ENCODE measurements around the gene RYR3. TPM values are rescaled to one million over a fixed set of nuclear protein-coding genes. Genes with fewer than 3 reads are reported as not detected.

RYR3 gene
- total and polyA plus RNA-seq, 2 of the 13 experiments (the other 11 are each of a cell fraction or from before 2014, with no cell fraction given), result not detected

- Histone ChIP-seq H4K20me1 (ENCODE audit: insufficient read depth, low read length) (no peaks in the 10 kb centered on the region), H2AFZ (ENCODE audit: low read length) (no peak overlapping the region), H3K27ac (ENCODE audit: extremely low read length, insufficient read depth, low read length) (no peak overlapping the region), H3K9me3 (ENCODE audit: low read length) (no peaks in the 10 kb centered on the region), H3K4me3 (replicated peaks in 1 of 3; ENCODE audit: insufficient read depth in 1 of 3, low read depth in 2 of 3, low read length in 3 of 3) (no peak overlapping the region), H3K4me1 (ENCODE audit: insufficient read depth, low read length) (no peaks in the 10 kb centered on the region), H3K9ac (ENCODE audit: insufficient read depth, low read depth, low read length) (no peak overlapping the region), H3K27me3 (ENCODE audit: control insufficient read depth in 1 of 2, insufficient read depth in 2 of 2, low read length in 2 of 2) (peaks cover 0 to 3% of the 10 kb centered on the region in 2 experiments; a peak in 1 of 5 replicates), H3K36me3 (replicated peaks in 1 of 2; ENCODE audit: control insufficient read depth in 1 of 2, insufficient read depth in 2 of 2, low read length in 2 of 2) (no peaks in the 10 kb centered on the region), H3K79me2 (ENCODE audit: insufficient read depth, low read length) (no peaks in the 10 kb centered on the region), H3K4me2 (ENCODE audit: low read depth, low read length) (no peak overlapping the region)
- WGBS (ENCODE audit: low lambda C conversion rate), result 8% methylated on average over 5 of the region's 5 CpGs
- no TSS peak for BruUV-seq (replicated peaks)
- in situ Hi-C loops (cut with HindIII; ENCODE audit: extremely low pct_ligation_motif_present, low pct_unique_long_range_greater_than_20kb) (no loop called here), intact Hi-C loops (cut with micrococcal nuclease; ENCODE audit: unreplicated experiment) (no loop called here)
- no peak for DNase-seq (ENCODE audit: low spot score)
- no peak for TF ChIP-seq ISX (CRISPR knock-in tag; conservative IDR thresholded peaks at IDR 0.05)
- TF ChIP-seq, protein P1, sequence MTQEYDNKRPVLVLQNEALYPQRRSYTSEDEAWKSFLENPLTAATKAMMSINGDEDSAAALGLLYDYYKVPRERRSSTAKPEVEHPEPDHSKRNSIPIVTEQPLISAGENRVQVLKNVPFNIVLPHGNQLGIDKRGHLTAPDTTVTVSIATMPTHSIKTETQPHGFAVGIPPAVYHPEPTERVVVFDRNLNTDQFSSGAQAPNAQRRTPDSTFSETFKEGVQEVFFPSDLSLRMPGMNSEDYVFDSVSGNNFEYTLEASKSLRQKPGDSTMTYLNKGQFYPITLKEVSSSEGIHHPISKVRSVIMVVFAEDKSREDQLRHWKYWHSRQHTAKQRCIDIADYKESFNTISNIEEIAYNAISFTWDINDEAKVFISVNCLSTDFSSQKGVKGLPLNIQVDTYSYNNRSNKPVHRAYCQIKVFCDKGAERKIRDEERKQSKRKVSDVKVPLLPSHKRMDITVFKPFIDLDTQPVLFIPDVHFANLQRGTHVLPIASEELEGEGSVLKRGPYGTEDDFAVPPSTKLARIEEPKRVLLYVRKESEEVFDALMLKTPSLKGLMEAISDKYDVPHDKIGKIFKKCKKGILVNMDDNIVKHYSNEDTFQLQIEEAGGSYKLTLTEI (CRISPR knock-in tag; conservative IDR thresholded peaks at IDR 0.05), result no peak
- TF ChIP-seq MEF2D (CRISPR knock-in tag; IDR thresholded peaks at IDR 0.05), result no peak
- no peak for TF ChIP-seq SPEN (CRISPR knock-in tag; IDR thresholded peaks at IDR 0.05; ENCODE audit: low read depth)
- TF ChIP-seq ZKSCAN8 (CRISPR knock-in tag; IDR thresholded peaks at IDR 0.05; ENCODE audit: borderline replicate concordance), result no peak
- TF ChIP-seq SYNCRIP (IDR thresholded peaks at IDR 0.05; ENCODE audit: insufficient read depth, low read depth, low read length), result no peak
- TF ChIP-seq ZBTB1 (CRISPR knock-in tag; IDR thresholded peaks at IDR 0.05; ENCODE audit: borderline replicate concordance), result no peak
- TF ChIP-seq EZH2 (conservative IDR thresholded peaks at IDR 0.05; ENCODE audit: low read depth, low read length), result no peak
- no peak for TF ChIP-seq ZNF263 (CRISPR knock-in tag; IDR thresholded peaks at IDR 0.05)
- no peak for TF ChIP-seq PPARG (CRISPR knock-in tag; conservative IDR thresholded peaks at IDR 0.05)
- no peak for TF ChIP-seq ZNF101 (CRISPR knock-in tag; IDR thresholded peaks at IDR 0.05; ENCODE audit: borderline replicate concordance, low read depth)
- no peak for TF ChIP-seq FOXK1 (CRISPR knock-in tag; IDR thresholded peaks at IDR 0.05; ENCODE audit: borderline replicate concordance, low read depth)
- no peak for TF ChIP-seq ZFY (CRISPR knock-in tag; IDR thresholded peaks at IDR 0.05)
- no peak for TF ChIP-seq ZNF431 (CRISPR knock-in tag; IDR thresholded peaks at IDR 0.05; ENCODE audit: borderline replicate concordance, low read depth)
- TF ChIP-seq, protein P2, sequence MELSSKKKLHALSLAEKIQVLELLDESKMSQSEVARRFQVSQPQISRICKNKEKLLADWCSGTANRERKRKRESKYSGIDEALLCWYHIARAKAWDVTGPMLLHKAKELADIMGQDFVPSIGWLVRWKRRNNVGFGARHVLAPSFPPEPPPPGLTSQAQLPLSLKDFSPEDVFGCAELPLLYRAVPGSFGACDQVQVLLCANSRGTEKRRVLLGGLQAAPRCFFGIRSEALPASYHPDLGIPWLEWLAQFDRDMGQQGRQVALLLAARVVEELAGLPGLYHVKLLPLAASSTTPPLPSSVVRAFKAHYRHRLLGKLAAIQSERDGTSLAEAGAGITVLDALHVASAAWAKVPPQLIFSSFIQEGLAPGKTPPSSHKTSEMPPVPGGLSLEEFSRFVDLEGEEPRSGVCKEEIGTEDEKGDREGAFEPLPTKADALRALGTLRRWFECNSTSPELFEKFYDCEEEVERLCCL (CRISPR knock-in tag; IDR thresholded peaks at IDR 0.05; ENCODE audit: borderline replicate concordance), result no peak
- TF ChIP-seq HCFC1 (IDR thresholded peaks at IDR 0.05; ENCODE audit: low read depth, low read length), result no peak
- TF ChIP-seq CREBL2 (CRISPR knock-in tag; IDR thresholded peaks at IDR 0.05; ENCODE audit: borderline replicate concordance), result no peak
- ChIA-PET POLR2A (no interaction called here), CTCF (ENCODE audit: low intra/inter-chr PET ratio, low total read pairs) (no interaction called here)
- ATAC-seq, result no peak
- FAIRE-seq, result no peak
These were observed 32.5 kb downstream of the RYR3 start for GRCh38 chr15:33343275-33343674.

All from HepG2 (cell line).